Transverse colon (tissue), 3 donors: ENCODE measurements around the gene POC1A.

Source experiments
- CTCF ChIP-seq, 5 experiments: fragments of 200-600 bp in 3 of 5; fragments of 450-650 bp in 2 of 5; sonication (generic) in 3 of 5; IDR thresholded peaks; 1 replicate in 2 of 5; 2 replicates in 3 of 5; pipeline ENCODE4 v1.5.1; 2016 to 2017; ENCODE audit warnings: antibody characterized with exemption in 5 of 5, inconsistent platforms in 3 of 5, mild to moderate bottlenecking in 2 of 5, moderate library complexity in 1 of 5
- EP300 ChIP-seq: sonication (generic); formaldehyde crosslinking; IDR thresholded peaks from one replicate; pipeline ENCODE4 v1.6.1; 2017; ENCODE audit warnings: antibody characterized with exemption, low read depth
- POLR2A ChIP-seq: fragments of 450-650 bp; IDR thresholded peaks from one replicate; pipeline ENCODE4 v1.6.1; 2016; ENCODE audit warnings: antibody characterized with exemption, mild to moderate bottlenecking, moderate library complexity

- peak in 1 of 5 experiments; percentile 24 for TF ChIP-seq CTCF (IDR thresholded peaks at IDR 0.05)
- TF ChIP-seq EP300, result no peak
- TF ChIP-seq POLR2A, result peak; percentile 36
Observed at GRCh38 chr3:52056968-52057811, 97.0 kb downstream of the POC1A start.
